Measurements from ENCODE around the gene MLYCD.

MLYCD gene

GRCh38 chr16:83924686-83925085, 25.8 kb downstream of the MLYCD start:
- TF ChIP-seq EZH2phosphoT487 (IDR thresholded peaks at IDR 0.05; ENCODE audit: low read length) (no peak), CTCF (IDR thresholded peaks at IDR 0.05; ENCODE audit: low read length) (no peak), EZH2 (optimal IDR thresholded peaks at IDR 0.05; ENCODE audit: low read depth, low read length) (no peak)
- Histone ChIP-seq H4K20me1 (ENCODE audit: insufficient read depth, low read length) (no peaks in the 10 kb centered on the region), H2AFZ (ENCODE audit: low read length) (no peak overlapping the region), H3K27me3 (replicated peaks; ENCODE audit: insufficient read depth, low read length) (no peaks in the 10 kb centered on the region), H3K4me3 (ENCODE audit: low read length) (no peak overlapping the region), H3K9me3 (replicated peaks; ENCODE audit: insufficient read depth, low read length) (no peaks in the 10 kb centered on the region), H3K4me1 (ENCODE audit: low read length) (no peaks in the 10 kb centered on the region), H3K36me3 (replicated peaks; ENCODE audit: insufficient read depth, low read length) (no peaks in the 10 kb centered on the region), H3K9me2 (replicated peaks; ENCODE audit: insufficient read depth, low read length) (no peaks in the 10 kb centered on the region), H3K4me2 (ENCODE audit: low read depth, low read length) (no peak overlapping the region), H3K9ac (ENCODE audit: low read length) (no peak overlapping the region), H3K79me2 (ENCODE audit: low read length) (no peaks in the 10 kb centered on the region), H3F3A (ENCODE audit: insufficient read depth, low read length) (no peaks in the 10 kb centered on the region), H3K27ac (ENCODE audit: low read length) (no peak overlapping the region)
- DNase-seq: no peak

GRCh38 chr16:83925095-83925905, 26.4 kb downstream of the MLYCD start:
- DNase-seq: no peak
- Histone ChIP-seq H3F3A (ENCODE audit: insufficient read depth, low read length) (no peaks in the 10 kb centered on the region), H3K4me3 (ENCODE audit: low read length) (no peak overlapping the region), H4K20me1 (ENCODE audit: insufficient read depth, low read length) (no peaks in the 10 kb centered on the region), H3K27me3 (replicated peaks; ENCODE audit: insufficient read depth, low read length) (no peaks in the 10 kb centered on the region), H3K27ac (ENCODE audit: low read length) (no peak overlapping the region), H3K4me2 (ENCODE audit: low read depth, low read length) (no peak overlapping the region), H2AFZ (ENCODE audit: low read length) (no peak overlapping the region), H3K79me2 (ENCODE audit: low read length) (no peaks in the 10 kb centered on the region), H3K36me3 (replicated peaks; ENCODE audit: insufficient read depth, low read length) (no peaks in the 10 kb centered on the region), H3K9ac (ENCODE audit: low read length) (no peak overlapping the region), H3K4me1 (ENCODE audit: low read length) (no peaks in the 10 kb centered on the region), H3K9me3 (replicated peaks; ENCODE audit: insufficient read depth, low read length) (no peaks in the 10 kb centered on the region), H3K9me2 (replicated peaks; ENCODE audit: insufficient read depth, low read length) (no peaks in the 10 kb centered on the region)
- TF ChIP-seq CTCF (IDR thresholded peaks at IDR 0.05; ENCODE audit: low read length) (no peak), EZH2 (optimal IDR thresholded peaks at IDR 0.05; ENCODE audit: low read depth, low read length) (no peak), EZH2phosphoT487 (IDR thresholded peaks at IDR 0.05; ENCODE audit: low read length) (no peak)

DNA sequence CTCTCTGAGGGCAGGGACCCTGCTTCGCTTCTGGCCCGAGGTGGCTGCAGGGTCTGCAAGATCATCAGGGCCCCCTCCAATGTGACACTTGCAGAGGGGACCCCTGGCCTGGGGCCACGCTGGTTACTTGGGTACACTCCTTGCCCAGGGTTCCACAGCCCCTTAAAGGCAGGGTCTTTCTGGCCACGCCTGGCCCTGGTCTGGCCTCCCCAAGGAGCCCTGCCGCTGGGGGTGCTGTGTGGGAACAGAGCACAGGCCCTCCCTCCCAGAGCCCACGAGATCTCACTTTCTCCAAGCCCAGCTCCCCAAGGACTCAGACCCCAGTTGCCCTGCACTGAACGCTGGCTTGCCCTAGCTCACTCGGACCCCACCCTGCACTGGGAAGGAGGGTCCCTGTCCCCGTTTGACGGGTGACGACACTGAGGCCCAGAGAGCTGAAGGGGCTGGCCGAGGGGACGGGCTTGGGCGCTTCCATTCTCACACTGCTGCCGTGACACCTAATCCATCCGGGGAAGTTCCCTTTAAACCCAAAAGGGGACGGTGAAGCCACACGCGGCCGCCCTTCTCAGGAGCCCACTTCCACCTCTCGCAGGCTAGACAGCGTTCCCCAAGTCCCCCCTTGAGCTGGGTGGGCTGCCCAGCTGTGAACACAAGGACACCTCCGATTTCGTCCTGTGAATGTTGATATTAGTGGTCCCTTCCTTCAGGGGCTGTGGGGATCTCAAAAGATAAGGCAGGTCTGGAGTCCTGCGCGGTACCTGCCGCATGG, 27.2 kb downstream of the MLYCD start:
- Histone ChIP-seq H2AFZ (ENCODE audit: low read length) (no peak overlapping the region), H3K4me2 (ENCODE audit: low read depth, low read length) (no peak overlapping the region), H3K27me3 (replicated peaks; ENCODE audit: insufficient read depth, low read length) (no peaks in the 10 kb centered on the region), H3K9ac (ENCODE audit: low read length) (no peak overlapping the region), H3K4me3 (ENCODE audit: low read length) (no peak overlapping the region), H3K79me2 (ENCODE audit: low read length) (no peaks in the 10 kb centered on the region), H3K9me3 (replicated peaks; ENCODE audit: insufficient read depth, low read length) (no peaks in the 10 kb centered on the region), H4K20me1 (ENCODE audit: insufficient read depth, low read length) (no peaks in the 10 kb centered on the region), H3K27ac (ENCODE audit: low read length) (no peak overlapping the region), H3K36me3 (replicated peaks; ENCODE audit: insufficient read depth, low read length) (no peaks in the 10 kb centered on the region), H3F3A (ENCODE audit: insufficient read depth, low read length) (no peaks in the 10 kb centered on the region), H3K9me2 (replicated peaks; ENCODE audit: insufficient read depth, low read length) (no peaks in the 10 kb centered on the region), H3K4me1 (ENCODE audit: low read length) (no peaks in the 10 kb centered on the region)
- no peak for DNase-seq
- no peak for TF ChIP-seq EZH2 (optimal IDR thresholded peaks at IDR 0.05; ENCODE audit: low read depth, low read length)
- TF ChIP-seq CTCF (IDR thresholded peaks at IDR 0.05; ENCODE audit: low read length): no peak
- TF ChIP-seq EZH2phosphoT487 (IDR thresholded peaks at IDR 0.05; ENCODE audit: low read length): no peak

Data from MM.1S (cell line).